Transverse colon (tissue), 4 donors: ENCODE results near the gene FGD4.

Experiments
- EP300 ChIP-seq: sonication (generic); formaldehyde crosslinking; IDR thresholded peaks from one replicate; pipeline ENCODE4 v1.6.1; 2017; ENCODE audit warnings: antibody characterized with exemption, low read depth
- POLR2A ChIP-seq: fragments of 450-650 bp; IDR thresholded peaks from one replicate; pipeline ENCODE4 v1.6.1; 2016; ENCODE audit warnings: antibody characterized with exemption, mild to moderate bottlenecking, moderate library complexity
- POLR2AphosphoS5 ChIP-seq, 3 donors: sonication (generic); formaldehyde crosslinking; IDR thresholded peaks; one replicate each; pipeline ENCODE4 v1.6.1; 2016; ENCODE audit warnings: antibody characterized with exemption in 3 of 3
- TF ChIP-seq, protein P1 (sequence below), 5 experiments: fragments of 200-600 bp in 3 of 5; fragments of 450-650 bp in 2 of 5; sonication (generic) in 3 of 5; IDR thresholded peaks; 1 replicate in 2 of 5; 2 replicates in 3 of 5; pipeline ENCODE4 v1.5.1; 2016 to 2017; ENCODE audit warnings: antibody characterized with exemption in 5 of 5, inconsistent platforms in 3 of 5, mild to moderate bottlenecking in 2 of 5, moderate library complexity in 1 of 5

DNA sequence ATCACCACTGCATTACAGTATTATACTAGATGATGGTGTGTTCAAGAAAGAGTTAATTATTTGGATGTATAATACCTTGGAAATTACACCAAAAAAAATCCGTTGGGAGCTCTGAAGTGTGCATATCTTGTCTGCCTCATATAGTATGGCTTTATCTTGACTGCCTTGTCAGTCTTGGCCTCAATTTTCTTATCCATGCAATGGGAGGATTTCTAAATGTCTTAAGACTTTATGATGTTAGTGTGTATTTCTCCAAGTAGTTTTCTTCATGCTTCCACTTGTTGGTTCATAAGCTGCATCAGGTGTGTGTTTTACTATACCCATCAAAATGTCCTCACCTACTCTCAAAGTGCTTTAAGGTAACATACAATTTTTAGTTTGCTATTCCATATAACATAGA lies 84.6 kb downstream of the FGD4 start:
- TF ChIP-seq, protein P1, sequence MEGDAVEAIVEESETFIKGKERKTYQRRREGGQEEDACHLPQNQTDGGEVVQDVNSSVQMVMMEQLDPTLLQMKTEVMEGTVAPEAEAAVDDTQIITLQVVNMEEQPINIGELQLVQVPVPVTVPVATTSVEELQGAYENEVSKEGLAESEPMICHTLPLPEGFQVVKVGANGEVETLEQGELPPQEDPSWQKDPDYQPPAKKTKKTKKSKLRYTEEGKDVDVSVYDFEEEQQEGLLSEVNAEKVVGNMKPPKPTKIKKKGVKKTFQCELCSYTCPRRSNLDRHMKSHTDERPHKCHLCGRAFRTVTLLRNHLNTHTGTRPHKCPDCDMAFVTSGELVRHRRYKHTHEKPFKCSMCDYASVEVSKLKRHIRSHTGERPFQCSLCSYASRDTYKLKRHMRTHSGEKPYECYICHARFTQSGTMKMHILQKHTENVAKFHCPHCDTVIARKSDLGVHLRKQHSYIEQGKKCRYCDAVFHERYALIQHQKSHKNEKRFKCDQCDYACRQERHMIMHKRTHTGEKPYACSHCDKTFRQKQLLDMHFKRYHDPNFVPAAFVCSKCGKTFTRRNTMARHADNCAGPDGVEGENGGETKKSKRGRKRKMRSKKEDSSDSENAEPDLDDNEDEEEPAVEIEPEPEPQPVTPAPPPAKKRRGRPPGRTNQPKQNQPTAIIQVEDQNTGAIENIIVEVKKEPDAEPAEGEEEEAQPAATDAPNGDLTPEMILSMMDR (IDR thresholded peaks at IDR 0.05): no peak
- TF ChIP-seq POLR2A (no peak), EP300 (no peak), POLR2AphosphoS5 (IDR thresholded peaks at IDR 0.05) (no peak)
